HepG2 (cell line): Measurements from ENCODE around the gene PCDHGA1.

Source experiments
- BCL3 ChIP-seq: sonication (generic); formaldehyde crosslinking; IDR thresholded peaks from 2 replicates; pipeline ENCODE4 v1.5.1; 2020; ENCODE audit warnings: mild to moderate bottlenecking, missing genetic modification reagents, moderate library complexity
- CTCF ChIP-seq: sonication (generic); formaldehyde crosslinking; IDR thresholded peaks from 2 replicates; pipeline ENCODE4 v1.5.0; 2020; ENCODE audit warnings: mild to moderate bottlenecking, missing genetic modification reagents, moderate library complexity
- HNRNPL ChIP-seq: fragments of 200-400 bp; formaldehyde crosslinking; IDR thresholded peaks from 2 replicates; pipeline ENCODE4 v1.6.1; 2017; ENCODE audit warnings: mild to moderate bottlenecking, low read depth, low read length
- JUNB ChIP-seq: sonication (generic); formaldehyde crosslinking; IDR thresholded peaks from 2 replicates; pipeline ENCODE4 v1.8.0; 2022; ENCODE audit warnings: missing genetic modification reagents, mild to moderate bottlenecking, borderline replicate concordance
- NR2C2 ChIP-seq: sonication (generic); formaldehyde crosslinking; IDR thresholded peaks from 2 replicates; pipeline ENCODE4 v1.4.0; 2020; ENCODE audit warnings: missing genetic modification reagents, mild to moderate bottlenecking, moderate library complexity, borderline replicate concordance
- RAD51 ChIP-seq: fragments of 450-650 bp; IDR thresholded peaks from 2 replicates; pipeline ENCODE4 v1.6.1; 2016; ENCODE audit warnings: borderline replicate concordance
- ZNF24 ChIP-seq: fragments of 450-650 bp; IDR thresholded peaks from 2 replicates; pipeline ENCODE4 v1.6.1; 2017; ENCODE audit warnings: antibody characterized with exemption, mild to moderate bottlenecking
- ZNF317 ChIP-seq: sonication (generic); formaldehyde crosslinking; IDR thresholded peaks from 2 replicates; pipeline ENCODE4 v1.5.0; 2020; ENCODE audit warnings: mild to moderate bottlenecking, missing genetic modification reagents

- TF ChIP-seq ZNF317: no peak
- no peak for TF ChIP-seq ZNF24
- TF ChIP-seq BCL3 (CRISPR knock-in tag): no peak
- no peak for TF ChIP-seq JUNB (CRISPR knock-in tag)
- TF ChIP-seq CTCF (CRISPR knock-in tag): no peak
- TF ChIP-seq RAD51: no peak
- no peak for TF ChIP-seq HNRNPL
- TF ChIP-seq NR2C2 (CRISPR knock-in tag): no peak
Measured at GRCh38 chr5:141419074-141419880, 89.0 kb downstream of the PCDHGA1 start.
